COLO829 (cell line): ENCODE results near the gene SECISBP2.

Source experiments
- DNase-seq: peaks from one replicate; pipeline ENCODE4 v3.0.0; 2012; ENCODE audit warnings: low spot score

SECISBP2 gene

DNA sequence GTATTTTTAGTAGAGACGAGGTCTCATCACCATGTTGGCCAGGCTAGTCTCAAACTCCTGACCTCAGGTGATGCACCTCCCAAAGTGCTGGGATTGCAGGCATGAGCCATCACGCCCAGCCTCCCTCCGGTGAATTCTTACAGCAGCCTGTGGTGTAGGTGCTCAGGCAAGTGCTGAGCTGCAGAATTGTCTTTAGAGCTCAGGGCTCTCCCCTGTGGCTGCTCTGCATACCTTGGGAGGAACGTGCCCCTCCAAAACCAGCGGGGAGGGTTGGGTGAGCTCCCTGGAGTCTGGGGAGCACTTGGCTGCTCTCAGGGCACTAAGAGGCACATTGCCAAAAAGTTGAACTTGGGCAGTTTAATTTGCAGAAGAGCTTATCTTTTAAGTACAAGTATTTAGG lies 29.4 kb downstream of the SECISBP2 start:
- no peak for DNase-seq

DNA sequence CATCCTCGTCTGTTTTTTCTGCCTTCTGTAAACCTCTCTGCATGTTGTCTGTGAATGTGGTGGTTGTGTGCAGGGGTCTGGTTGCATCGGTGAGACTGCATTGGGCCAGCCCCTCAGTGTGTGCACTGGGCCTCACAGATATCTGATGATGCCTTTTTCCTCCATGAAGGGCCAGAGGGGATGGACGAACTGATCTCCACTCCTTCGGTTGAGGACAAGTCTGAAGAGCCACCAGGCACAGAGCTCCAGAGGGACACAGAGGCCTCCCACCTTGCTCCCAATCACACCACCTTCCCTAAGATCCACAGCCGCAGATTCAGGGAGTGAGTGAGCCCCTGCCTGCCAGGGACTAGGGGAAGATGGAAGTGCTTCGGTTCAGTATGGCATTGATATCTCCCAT lies 31.3 kb downstream of the SECISBP2 start:
- no peak for DNase-seq

DNA sequence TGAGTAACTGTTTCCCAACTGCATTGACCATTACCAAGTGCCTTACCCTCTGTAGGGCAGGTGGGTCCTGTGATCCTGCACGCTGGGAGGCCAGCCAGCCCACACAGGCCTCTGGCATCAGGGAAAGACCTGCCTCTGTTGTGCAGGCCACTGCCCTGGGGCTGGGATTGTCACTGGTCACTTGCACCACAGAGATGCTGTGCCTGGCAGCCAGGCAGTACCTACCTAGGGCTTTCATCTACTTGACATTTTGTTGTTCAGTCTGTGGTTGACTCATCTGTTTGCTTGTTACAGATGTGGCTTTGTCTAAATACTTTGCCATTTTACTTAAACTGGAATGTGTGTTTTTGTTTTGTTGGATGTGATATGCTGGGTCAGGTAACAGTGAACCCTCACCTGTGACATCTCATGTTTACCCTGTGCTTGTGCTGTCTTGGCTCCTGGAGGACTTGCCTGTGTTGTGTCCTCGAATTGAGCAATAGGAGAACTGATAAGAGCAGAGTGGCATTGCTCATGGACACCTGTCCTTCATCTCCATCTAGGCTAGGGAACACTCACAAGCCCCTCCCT lies 32.8 kb downstream of the SECISBP2 start:
- no peak for DNase-seq

DNA sequence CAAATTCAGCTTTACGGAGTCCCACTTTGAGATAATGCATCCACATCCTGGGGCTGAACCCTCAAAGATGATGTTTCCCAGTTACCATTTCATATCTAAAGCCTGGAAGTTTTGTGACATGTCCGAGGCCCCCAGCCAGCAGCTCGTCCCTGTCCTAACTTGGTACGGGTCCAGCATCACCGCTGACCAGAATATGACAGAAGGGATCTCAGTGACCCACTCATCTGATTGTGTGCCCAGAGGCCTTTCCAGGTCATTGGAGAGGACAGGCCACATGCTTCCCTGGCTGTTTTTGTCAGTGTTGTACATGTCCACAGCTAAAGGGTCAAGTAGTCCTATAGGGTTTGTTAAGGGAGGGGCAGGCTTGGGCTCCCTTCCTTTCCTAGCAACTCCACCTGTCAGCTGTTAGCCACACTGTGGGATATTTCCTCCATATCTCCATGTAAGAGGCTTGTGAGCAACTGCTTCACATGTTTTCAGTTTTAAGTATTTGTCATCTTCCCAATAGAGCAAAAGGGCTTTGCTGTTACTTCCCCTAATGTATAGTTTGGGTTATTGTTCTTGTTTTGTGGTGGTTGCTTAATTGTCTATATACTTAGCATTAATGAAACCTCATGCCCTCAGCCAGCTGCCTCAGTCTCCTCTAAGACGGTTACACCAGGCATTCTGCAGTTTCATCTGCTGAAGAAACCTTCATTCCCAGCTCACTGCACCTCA lies 33.4 kb downstream of the SECISBP2 start:
- DNase-seq = no peak

DNA sequence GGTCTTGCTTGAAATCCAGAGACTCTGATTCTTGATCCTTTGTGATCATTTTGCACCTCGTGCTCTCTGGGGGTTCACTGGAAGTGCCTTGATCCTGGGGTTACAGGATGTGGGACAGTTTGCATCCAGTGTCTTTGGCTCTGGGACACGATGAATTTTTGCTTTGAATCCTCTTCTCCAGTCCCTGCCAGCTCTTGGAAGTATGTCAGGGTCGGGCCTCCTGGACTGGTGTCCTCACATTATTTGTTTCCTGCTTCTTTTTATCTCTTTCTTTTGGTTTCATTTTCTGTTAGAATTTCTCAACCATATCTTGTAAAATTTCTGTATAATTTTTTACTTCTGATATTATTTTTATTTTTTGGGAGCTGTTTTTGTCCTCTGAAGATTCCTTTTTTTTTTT lies 34.2 kb downstream of the SECISBP2 start:
- no peak for DNase-seq

DNA sequence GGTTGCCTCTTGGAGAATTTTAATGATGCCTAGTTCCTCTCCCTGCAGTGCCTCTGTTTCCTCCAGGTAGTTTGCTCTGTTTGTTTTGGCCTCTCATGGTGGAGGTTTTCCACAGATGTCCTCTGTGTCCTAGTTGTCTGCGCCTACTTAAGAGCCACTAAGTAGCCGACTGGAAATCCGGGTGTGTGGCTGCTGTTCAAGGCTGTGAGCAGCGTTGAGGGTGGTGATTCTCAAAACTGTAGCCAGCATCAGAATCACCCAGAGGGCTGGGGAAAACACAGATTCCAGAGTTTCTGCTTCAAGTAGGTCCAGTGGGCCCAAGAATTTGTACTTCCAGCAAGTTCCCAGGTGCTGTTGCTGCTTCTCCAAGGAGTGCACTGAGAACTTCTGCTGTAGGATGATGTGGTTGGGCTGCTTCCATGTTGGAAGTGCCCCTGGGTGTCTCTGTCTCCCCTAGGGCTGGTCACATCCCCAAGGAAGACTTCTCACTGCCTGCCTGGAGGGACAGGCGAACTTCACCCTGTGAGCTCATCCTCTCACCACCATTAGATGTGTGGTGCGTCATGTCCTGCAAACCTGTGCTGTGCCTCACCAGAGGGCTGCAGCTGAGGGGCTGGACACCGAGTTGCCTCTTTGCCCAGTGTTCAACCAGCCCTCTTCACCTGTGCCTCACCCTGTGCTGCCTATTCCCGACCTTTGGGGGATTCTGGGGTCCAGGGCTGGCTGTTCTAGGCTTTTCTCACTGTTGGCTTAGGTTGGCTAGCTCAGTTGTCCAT lies 34.8 kb downstream of the SECISBP2 start:
- DNase-seq = no peak

DNA sequence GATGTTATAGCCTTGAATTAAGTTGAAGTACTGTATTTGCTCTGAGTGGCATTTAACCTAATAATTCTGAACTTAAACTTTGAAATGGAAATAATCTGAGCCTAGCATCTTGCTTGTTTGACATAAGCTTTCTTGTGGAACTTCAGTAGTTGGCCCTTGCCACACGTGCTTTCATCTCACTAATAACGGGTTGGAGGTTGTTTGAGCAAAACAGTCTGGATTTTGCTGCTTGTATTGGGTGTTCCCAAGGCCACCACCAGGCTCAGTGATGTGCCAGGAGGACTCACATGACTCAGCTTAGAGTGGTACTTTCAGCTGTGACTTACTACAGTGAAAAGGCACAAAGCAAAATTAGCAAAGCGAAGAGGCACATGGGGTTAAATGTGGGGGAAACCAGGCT lies 35.7 kb downstream of the SECISBP2 start:
- DNase-seq = no peak

DNA sequence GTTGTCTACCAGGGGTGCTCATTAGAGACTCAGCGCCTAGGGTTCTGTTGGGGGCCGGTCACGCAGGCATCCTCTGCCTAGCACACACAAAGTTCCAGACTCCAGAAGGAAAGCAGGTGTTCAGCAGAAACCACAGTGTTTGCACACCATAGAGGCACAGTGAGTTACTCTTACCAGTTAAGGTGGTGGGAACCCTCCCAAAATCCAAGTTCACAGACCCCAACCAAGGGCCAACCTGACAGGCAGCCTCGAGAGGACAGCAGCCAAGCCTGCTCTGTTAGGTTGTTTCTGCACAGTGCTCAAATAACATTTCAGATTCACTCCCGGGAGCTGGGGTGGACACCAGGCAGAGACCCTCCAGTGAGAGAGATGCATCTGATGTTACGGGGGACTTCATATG lies 36.2 kb downstream of the SECISBP2 start:
- DNase-seq = no peak

DNA sequence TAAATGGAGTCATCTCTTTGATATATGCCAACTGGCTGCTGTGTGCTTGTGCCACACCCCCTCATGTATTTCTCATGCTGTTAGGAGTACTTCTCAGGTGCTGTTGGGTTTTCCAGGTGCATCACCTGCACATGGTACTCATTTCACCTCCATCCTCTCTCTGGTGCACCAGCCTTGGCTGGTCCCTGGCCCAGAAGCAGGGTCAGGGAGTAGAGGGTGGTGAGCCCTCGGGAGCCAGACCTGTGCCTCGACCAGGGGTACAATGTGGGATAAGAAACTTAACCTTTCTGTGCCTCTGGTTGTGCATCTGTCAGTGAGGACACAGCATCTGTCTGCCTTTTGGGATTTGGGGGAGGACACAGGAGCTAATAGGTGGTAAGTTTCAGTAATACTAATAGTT lies 38.5 kb downstream of the SECISBP2 start:
- no peak for DNase-seq

DNA sequence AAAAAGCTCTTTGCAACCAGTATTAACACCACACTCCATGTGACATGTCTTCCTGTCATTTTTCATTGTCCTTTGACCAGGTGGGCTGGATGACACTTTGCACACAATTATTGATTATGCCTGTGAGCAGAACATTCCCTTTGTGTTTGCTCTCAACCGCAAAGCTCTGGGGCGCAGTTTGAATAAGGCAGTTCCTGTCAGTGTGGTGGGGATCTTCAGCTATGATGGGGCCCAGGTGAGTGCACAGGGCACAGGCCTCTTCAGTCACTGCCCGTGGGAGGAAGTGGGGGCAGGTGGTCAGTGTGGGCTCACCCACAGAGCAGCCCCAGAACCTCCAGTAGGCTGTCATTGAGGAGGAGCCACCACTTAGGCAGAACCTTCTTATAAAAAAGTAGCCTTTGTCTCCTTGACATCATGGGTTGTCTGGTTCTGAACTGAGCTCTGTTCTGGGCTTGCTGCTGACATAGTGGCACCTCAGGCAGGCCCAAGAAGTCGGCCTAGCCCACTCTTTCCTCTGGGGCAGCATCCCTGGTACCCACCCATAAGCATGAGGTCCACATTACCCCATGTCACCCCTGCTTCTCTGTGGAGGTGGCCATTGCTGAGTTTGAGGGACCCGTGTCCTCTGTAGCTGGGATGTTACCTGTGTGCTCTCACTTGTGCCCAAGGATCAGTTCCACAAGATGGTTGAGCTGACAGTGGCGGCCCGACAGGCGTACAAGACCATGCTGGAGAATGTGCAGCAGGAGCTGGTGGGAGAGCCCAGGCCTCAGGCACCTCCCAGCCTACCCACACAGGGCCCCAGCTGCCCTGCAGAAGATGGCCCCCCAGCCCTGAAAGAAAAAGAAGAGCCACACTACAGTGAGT lies 39.3 kb downstream of the SECISBP2 start:
- no peak for DNase-seq

DNA sequence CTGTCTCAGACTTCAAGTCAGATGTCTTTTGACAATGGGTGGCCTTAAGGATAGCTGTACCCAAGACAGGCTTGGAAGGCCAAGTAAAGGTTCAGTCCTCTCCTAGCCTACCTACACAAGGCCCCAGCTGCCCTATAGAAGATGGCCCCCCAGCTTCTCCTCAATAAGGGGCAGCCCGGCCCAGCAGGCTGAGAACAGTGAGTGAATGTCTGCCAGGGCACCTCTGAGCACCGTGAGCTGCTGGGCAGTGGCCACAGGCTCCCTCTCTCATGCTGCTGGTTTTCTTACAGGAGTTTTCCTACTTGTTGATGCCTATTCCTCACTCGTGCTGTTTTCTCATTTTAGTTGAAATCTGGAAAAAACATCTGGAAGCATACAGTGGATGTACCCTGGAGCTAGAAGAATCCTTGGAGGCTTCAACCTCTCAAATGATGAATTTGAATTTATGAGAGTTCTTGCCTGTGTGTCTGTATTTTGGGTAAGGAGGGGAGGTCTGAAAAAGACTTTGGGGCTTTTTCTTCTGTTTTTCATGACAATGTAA lies 40.1 kb downstream of the SECISBP2 start:
- DNase-seq = no peak

DNA sequence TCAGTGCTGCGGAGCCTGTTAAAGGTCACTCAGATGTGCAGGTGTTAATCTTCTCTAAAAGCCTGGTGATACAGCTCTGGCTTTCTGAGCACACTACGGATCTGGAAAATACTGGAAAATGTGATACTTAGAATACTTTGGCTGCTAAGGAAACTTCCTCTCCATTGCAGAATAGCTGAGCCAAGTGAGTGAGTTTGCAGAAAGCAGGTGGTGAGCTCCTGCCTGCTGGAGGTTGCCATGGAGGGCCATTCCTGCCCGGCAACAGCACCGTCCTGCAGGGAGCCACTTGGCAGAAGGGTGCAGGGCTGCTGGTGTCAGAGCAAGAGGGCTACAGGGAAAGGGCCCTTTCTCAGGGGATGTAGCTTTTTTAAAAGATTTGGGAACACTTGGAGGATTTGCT lies 40.7 kb downstream of the SECISBP2 start:
- DNase-seq = no peak

DNA sequence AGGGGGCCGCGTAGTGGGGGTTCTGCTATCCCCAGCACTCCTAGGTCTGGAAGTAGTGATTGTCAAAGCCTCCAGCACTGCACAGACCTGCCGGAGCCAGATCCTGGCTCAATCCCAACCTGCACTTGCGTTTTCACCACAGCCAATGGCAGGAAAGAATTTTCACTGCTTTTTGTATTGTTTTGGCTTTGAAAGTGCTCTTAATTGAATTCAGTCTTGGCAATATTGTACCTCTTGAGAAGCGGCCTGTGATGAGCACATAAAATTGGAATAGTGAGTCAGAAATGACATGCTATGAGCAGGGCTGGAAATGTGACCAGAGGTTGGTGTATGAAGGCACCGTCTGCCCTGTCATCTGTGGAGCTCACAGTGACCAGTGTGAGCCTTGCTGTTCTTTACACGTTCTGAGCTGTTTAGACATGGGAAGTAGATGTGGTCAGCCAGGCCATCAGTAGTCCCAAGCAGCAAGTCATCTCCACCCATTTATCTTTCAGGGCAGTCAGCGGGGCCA lies 41.5 kb downstream of the SECISBP2 start:
- DNase-seq = no peak

DNA sequence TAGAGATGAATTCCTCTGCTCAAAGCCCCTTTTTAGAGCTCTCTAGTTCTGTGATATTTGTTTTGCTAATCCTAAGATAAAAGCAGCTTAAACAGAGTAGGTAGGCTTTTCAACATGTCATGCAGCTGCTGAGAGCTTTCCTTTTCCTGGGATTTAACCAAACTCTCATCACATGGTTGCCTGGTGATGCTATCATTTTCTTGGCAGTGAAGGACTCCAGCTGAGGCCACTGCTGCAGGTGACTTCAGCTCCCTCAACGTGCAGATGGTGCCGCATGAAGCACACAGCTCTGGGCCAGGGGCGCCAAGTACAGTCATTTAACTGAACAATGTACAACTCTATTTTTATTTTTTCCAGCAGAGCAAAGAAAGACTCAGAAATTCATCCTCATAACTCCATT lies 42.2 kb downstream of the SECISBP2 start:
- DNase-seq = no peak

DNA sequence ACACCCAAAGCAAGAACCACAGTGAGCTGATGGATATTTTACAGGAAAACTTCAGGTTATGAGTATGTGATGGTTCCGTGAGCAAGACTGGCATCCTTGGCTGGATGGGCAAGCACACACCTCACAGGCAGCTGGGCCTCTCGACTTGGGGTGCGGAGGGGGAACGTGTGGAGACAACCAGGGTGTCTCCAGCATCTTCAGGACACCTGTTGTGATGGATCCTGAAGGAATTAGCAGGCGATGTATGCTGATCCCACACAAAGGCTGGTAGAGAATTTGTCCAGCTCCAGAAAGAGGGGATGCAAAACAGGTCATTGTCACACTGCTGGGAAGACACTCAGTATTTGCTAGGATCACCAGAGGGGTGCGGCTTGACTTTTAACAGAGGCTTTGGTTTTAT lies 42.7 kb downstream of the SECISBP2 start:
- DNase-seq = no peak

DNA sequence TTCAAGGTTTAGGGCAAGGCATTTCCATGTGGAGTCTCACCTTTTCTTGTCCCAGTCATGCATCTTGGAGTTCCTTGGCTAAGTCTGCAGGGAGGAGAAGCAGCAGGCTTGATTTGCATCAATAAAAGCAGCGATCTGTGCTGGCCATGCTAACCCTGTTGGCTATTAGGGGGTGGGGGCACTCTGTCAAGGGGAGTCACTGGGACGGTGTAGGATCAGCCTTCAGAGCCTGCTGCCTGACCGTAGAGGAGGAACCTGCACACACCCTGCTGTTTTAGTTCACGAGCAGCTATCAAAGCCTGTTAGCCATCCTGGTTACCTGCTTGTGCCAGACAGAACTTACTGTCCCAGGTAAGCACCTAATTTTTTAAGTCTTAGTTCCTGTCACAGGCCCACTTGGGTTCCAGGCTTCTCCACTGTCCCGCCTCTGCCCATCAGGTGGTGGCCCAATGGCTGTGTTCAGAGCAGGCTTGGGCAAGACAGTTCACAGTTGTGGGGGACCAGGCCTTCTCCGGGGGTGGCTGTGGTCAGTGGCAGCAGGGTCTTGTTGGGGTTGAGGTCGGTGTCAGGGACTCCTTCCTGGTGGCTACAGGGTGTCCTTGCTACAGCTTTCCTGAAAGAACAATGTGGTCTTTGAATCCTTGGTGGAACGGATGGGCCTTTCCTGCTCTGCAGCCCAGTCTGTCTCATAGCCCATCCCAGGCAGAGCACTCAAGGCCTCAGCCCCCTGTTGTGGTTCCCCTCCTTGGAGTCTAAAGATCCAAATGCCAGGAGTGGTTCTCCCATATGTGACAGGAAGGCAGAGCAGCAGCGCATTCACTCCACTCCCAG lies 43.7 kb downstream of the SECISBP2 start:
- no peak for DNase-seq

DNA sequence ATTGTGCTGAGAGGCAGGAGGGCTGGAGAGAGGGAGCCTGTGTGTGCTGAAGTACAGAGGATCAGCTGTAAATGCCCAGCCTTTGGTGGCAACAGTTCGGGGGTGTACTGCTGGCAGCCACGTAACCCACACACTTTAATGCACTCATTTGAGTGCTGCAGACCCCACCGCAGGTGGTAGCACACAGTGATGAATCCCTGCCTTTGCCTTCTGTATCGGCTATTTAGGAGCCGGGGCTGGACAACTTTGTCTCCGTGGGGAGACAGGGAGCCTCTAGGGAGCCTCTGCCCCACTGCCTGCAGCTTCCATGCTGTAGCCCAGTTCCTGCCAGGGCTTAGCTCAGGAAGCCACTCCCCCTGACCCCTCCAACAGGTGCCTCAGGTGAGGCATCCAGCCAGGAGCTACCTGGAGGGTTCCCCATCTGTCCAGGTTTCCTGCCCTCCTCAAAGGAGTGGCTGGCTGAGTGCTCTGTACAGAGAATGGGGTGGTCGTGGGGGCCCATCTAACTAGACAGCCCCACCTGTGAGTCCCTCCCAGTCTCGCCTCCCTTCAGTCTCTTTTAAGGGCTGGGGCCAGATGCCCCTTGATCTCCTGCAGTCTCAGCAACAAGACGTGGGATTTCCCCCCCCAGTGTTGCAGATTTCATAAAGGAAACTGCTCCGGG lies 44.5 kb downstream of the SECISBP2 start:
- no peak for DNase-seq

DNA sequence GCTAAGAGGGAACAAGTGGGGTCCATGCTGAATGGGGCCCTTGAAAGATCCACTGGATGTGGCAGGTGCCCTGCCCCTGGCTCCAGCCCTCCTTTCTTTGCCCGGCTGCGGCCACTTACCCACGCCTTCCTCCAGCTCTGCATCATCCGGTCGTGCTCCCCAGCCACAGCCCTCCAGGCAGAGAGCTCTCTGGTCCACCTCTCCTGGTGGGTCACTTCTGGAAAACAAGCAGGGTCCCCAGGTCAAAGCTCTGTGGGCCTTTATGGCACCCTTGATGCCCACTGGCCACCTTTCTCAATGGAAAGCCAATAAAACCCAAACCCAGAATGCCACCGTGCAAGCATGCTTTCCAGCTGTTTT lies 45.0 kb downstream of the SECISBP2 start:
- DNase-seq = no peak

DNA sequence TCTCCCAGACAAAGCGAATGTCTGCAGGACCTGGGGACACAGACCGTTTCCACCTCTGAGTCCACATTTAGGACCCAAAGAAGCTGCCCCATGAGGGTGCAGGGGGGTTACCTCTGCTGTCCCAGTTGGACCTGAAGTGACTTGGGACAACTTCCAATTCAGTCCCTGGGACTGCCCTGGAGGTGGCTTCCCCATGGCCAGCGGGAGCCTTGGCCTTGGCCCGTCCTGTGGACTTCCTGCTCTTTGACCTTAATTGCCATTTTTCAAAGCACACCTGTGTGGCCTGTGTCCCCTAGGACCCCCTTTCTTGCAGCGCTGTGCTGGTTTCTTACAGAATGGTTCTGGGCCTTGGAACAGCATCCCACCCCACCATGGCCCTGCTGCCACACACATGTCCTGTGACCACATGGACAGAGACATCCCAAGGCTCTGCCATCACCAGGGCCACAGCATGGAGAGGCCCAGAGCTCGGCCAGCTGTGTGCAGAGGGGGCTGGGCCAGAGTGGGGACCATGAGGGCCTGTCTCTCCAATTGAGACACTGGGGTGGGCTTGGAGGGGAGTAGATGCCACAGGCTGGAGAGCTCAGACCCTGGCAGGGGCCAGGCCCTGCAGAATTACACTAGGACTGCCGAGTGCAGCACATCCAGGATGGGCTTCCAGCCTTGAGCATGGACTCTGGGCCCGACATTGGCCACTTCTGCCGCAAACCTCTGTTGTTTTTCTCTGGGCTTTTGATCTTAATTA lies 45.8 kb downstream of the SECISBP2 start:
- DNase-seq = no peak
